ENCODE measurements around the gene CYLD.

- TF ChIP-seq CTCF (IDR thresholded peaks at IDR 0.05) = no peak
- TF ChIP-seq EZH2 (IDR thresholded peaks at IDR 0.05; ENCODE audit: borderline replicate concordance, insufficient read depth, low read depth, low read length, poor library complexity, severe bottlenecking) = no peak
These were observed 92.0 kb downstream of the CYLD start for GRCh38 chr16:50833929-50834328.
